BJ (cell line): Measurements from ENCODE around the gene FMO2. TPM values are rescaled to one million over a fixed set of nuclear protein-coding genes. Genes with fewer than 3 reads are reported as not detected.
A peak's percentile ranks its signal among the peaks of the same experiment; 100 is the strongest.

Experiments used
- CTCF ChIA-PET: fragments of 350-600 bp; formaldehyde crosslinking; extraction: SDS; loops from one replicate; lab custom pipeline; 2021; ENCODE audit warnings: antibody characterized with exemption, inconsistent platforms; lab: Yijun Ruan, JAX
- POLR2A ChIA-PET: fragments of 300-600 bp; sonication (Branson Sonifier 250); formaldehyde crosslinking; extraction: SDS; loops from one replicate; lab custom pipeline; 2021; ENCODE audit warnings: antibody characterized with exemption; lab: Charles Lee
- DNase-seq: peaks from one replicate; pipeline ENCODE4 v3.0.0-alpha.2; 2011; ENCODE audit warnings: low read depth
- H3K27me3 ChIP-seq: 2 replicates; pipeline ENCODE4 v1.6.0; 2011; ENCODE audit warnings: low read length; ENCODE audit not compliant: control insufficient read depth, insufficient read depth
- H3K36me3 ChIP-seq: 2 replicates; pipeline ENCODE4 v1.5.1; 2011; ENCODE audit warnings: low read length; ENCODE audit not compliant: control insufficient read depth, insufficient read depth
- H3K4me3 ChIP-seq: 2 replicates; pipeline ENCODE4 v1.5.1; 2011; ENCODE audit warnings: low read depth, mild to moderate bottlenecking, control low read depth, low read length
- polyA plus RNA-seq: library from polyadenylated mRNA; depleted of rRNA; stranded (reverse); fragments of >200 nt; gene quantifications from 2 replicates; pipeline ENCODE4 v1.2.3, GENCODE V29; 2011
- TF ChIP-seq, protein P1 (sequence below): IDR thresholded peaks from 2 replicates; pipeline ENCODE4 v1.5.1; 2011; ENCODE audit warnings: low read depth, mild to moderate bottlenecking, control low read depth, inconsistent platforms, low read length, moderate library complexity; ENCODE audit not compliant: insufficient read depth

Gene FMO2
- polyA plus RNA-seq, 1 experiment = 0.17 TPM

DNA sequence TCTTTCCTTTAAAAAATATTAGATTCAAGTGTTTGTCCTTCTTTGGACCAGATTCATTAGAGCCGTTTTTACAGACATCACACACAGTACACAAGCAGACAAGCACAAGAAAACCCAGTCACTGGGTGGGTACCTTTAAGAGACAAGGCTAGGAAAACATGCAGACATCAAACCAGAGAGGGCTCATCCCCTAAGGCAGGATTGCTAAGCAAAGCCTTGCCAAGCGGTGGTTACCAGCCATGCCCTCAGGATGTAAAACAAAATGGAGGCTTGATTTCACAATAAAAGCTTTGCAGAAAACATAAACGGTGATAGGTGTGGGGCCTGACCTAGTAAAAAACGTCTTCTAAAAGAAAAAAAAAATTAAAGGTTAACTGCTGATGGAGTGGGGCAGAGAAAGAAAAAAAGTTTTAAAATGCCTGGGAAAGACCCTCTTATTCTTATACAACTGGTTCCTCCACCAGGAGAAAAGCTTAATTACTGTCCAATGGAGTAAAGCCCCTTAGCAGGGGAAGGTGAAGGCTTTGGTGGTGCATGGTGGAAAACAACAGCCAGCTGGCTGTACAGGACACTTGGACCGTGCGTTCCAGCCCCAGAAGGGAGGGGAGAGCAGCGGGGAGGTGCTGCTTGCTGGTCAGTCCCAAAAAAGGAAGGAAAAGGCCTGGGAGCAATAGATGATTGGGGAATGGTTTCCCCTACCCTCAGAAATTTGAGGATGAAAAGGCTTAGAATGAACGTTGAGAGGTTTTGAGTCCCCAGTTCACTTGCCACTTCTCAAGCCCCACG is 32.8 kb downstream of the FMO2 start:
- TF ChIP-seq, protein P1, sequence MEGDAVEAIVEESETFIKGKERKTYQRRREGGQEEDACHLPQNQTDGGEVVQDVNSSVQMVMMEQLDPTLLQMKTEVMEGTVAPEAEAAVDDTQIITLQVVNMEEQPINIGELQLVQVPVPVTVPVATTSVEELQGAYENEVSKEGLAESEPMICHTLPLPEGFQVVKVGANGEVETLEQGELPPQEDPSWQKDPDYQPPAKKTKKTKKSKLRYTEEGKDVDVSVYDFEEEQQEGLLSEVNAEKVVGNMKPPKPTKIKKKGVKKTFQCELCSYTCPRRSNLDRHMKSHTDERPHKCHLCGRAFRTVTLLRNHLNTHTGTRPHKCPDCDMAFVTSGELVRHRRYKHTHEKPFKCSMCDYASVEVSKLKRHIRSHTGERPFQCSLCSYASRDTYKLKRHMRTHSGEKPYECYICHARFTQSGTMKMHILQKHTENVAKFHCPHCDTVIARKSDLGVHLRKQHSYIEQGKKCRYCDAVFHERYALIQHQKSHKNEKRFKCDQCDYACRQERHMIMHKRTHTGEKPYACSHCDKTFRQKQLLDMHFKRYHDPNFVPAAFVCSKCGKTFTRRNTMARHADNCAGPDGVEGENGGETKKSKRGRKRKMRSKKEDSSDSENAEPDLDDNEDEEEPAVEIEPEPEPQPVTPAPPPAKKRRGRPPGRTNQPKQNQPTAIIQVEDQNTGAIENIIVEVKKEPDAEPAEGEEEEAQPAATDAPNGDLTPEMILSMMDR = no peak
- CTCF ChIA-PET = interaction anchor here (0.6 to 1.5 kb wide), 2 partner anchors 9 to 1668 kb away, joined by 3 to 5 read pairs; no protein-coding TSS in a partner anchor

DNA sequence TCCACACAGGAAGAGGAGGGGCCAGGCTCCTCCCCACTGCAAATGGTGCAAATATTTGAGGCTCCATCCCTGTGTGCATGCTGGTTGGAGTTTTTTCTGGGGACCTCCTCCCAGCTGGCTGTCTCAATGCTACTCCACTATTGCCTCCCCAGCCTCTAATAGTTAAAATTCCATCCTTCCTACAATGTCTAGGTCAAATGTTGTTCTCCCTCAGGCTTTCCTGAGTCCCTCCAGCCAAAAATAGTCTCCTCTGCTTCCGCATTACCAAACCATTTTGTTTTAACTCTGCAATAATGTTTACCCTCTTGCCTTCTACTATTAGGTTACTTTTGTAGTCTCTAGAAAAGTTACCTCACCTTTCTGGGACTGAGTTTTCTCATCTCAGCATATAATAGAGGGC is 33.6 kb downstream of the FMO2 start:
- CTCF ChIA-PET = interaction anchor here (0.6 to 1.5 kb wide), 3 partner anchors 8 to 1669 kb away, joined by 3 to 5 read pairs (median 3); no protein-coding TSS in a partner anchor
- DNase-seq = no peak
- POLR2A ChIA-PET = interaction anchor here (1.0 kb wide), 1 partner anchor 76 kb away, joined by 3 read pairs; no protein-coding TSS in a partner anchor
- H3K36me3 ChIP-seq = no peaks in the 10 kb centered on the region
- H3K4me3 ChIP-seq = no peak overlapping the region
- H3K27me3 ChIP-seq = no peaks in the 10 kb centered on the region
- TF ChIP-seq, protein P1 = no peak

More for the DNA sequence above, 32.8 kb downstream of the FMO2 start:
- no peak for DNase-seq
- no peaks in the 10 kb centered on the region for H3K27me3 ChIP-seq
- no peak overlapping the region for H3K4me3 ChIP-seq
- no peaks in the 10 kb centered on the region for H3K36me3 ChIP-seq
- POLR2A ChIA-PET = no interaction called here

DNA sequence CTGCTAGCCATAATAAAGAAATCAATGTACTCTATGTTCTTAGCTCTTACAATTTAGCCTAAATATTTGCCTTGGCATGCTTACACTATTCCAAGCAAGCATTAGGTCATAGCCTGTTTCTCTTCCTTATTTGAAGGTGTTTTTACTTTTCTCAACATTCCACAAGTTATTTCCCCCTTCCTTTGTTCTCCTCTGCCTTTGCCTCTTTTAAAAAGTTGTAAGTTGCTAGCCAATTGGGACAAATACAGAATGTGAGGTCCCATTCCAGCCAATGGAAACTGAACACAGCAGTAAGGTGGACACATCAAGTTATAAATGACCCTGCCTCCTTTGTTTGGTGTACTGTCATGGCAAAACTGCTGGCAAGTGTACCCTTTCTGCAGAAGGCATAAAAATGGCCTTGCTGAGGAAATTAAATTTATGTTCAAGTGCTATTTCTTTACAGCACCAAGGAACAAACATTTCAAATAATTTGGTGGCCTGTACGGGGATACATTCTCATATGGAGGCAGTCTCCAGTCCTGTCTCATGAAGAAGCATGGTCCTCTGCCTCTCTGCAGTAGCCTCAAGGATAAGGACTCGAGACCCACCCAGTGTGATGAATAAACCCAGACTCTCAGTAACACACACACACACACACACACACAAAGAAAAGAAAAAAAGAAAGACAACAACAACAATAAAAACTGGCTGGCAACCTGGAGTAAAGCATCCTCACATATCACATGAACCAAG is 34.4 kb downstream of the FMO2 start:
- POLR2A ChIA-PET = interaction anchor here (1.0 kb wide), 1 partner anchor 75 kb away, joined by 3 read pairs; no protein-coding TSS in a partner anchor
- H3K36me3 ChIP-seq = no peaks in the 10 kb centered on the region
- CTCF ChIA-PET = interaction anchor here (1.0 kb wide), 1 partner anchor 17 kb away, joined by 3 read pairs; no protein-coding TSS in a partner anchor
- no peaks in the 10 kb centered on the region for H3K27me3 ChIP-seq
- TF ChIP-seq, protein P1 = no peak
- no peak for DNase-seq
- H3K4me3 ChIP-seq = no peak overlapping the region

DNA sequence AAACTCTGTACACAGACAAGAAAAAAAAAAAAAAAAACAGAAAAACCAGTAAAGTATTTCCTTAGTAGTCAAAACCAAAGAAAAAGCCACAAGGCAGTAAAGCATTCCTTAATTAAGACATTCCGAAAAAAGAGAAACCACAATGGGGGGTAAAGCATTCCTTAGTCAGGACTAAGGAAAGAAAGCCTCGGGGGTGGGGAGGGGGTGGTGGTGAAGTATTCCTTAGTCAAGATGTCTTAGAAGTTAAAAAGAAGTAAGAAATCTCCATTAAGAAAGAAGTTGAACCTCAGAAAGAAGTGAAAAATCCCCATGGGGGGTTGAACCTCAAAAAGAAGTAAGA is 35.0 kb downstream of the FMO2 start:
- CTCF ChIA-PET = interaction anchor here (1.2 kb wide), 1 partner anchor 94 kb away, joined by 6 read pairs; the partner anchor contains the start of gene FMO4
- POLR2A ChIA-PET = interaction anchor here (0.6 to 0.7 kb wide), 2 partner anchors 38 to 1723 kb away, joined by 3 to 4 read pairs; no protein-coding TSS in a partner anchor
- Histone ChIP-seq H3K4me3 (no peak overlapping the region; the same call in 1 of the 2 replicates), H3K27me3 (no peaks in the 10 kb centered on the region), H3K36me3 (no peaks in the 10 kb centered on the region)
- TF ChIP-seq, protein P1 = no peak
- DNase-seq = peak; percentile 88
